Stimulated activated naive B cell treated with anti-CD40 and anti-IgM and Interleukin-4, amounts not matched to agents 10 μg/mL and 1 μg/mL and 100 μg/mL, for 72 hours (primary cell): Measurements from ENCODE around the gene SPEN.
A peak's percentile ranks its signal among the peaks of the same experiment; 100 is the strongest.

ENCODE experiments used
- ATAC-seq, 2 donors: fragments of 150-1000 bp; cut with Tn5 transposase; replicated peaks; 2 replicates each; pipeline ENCODE4 v1.10.0; 2021; ENCODE audit warnings: moderate library complexity in 1 of 2
- DNase-seq: peaks from one replicate; pipeline ENCODE4 v3.0.0; 2021
- H3K27ac Mint-ChIP-seq: one replicate; pipeline ENCODE4 v1.8.0; 2022; ENCODE audit warnings: mild to moderate bottlenecking, mixed read lengths
- H3K27me3 Mint-ChIP-seq, 2 donors: one replicate each; pipeline ENCODE4 v1.8.0; 2022; ENCODE audit warnings: mixed read lengths in 2 of 2
- H3K36me3 Mint-ChIP-seq, 2 donors: one replicate each; pipeline ENCODE4 v1.8.0; 2022; ENCODE audit warnings: mixed read lengths in 2 of 2, mild to moderate bottlenecking in 1 of 2
- H3K4me1 Mint-ChIP-seq, 2 donors: one replicate each; pipeline ENCODE4 v1.8.0; 2022; ENCODE audit warnings: mixed read lengths in 2 of 2, mild to moderate bottlenecking in 1 of 2
- H3K4me3 Mint-ChIP-seq, 2 donors: one replicate each; pipeline ENCODE4 v1.8.0; 2022; ENCODE audit warnings: mild to moderate bottlenecking in 2 of 2, mixed read lengths in 2 of 2, moderate library complexity in 1 of 2
- H3K9me3 Mint-ChIP-seq, 2 donors: one replicate each; pipeline ENCODE4 v1.8.0; 2022; ENCODE audit warnings: mixed read lengths in 2 of 2, mild to moderate bottlenecking in 1 of 2

The SPEN gene

DNA sequence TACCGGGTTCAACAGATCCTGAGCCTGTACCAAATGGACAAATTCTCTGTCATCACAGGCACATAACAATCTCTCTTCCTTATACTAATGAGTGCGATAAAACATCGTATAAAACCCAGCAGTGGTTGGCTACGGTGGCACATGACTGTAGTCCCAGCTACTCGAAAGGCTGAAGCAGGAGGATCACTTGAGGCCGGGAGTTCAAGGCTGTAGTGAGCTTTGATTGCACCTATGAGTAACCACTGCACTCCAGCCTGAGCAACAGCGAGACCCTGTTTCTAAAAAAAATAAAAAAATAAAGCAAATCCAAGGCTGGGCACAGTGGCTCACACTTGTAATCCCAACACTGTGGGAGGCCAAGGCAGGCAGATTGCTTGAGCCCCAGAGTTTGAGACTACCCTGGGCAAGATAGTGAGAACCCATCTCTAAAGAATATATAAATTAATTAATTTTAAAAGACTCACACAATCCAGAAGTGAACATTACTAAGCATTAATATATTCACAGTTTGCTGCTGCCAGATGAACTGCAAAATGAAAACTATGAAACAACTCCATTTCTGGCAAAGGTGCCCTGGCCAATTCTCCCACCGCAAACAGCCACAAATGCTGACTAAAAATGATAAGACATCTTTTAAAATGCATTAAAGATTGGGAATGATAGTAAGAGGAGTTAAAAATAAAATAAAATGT, 115.3 kb downstream of the SPEN start:
- Mint-ChIP-seq H3K36me3 (peaks cover 25 to 40% of the 10 kb centered on the region in 2 donors), H3K27me3 (no peaks in the 10 kb centered on the region), H3K27ac (peak overlapping the region; percentile 98), H3K4me1 (peaks cover 55 to 97% of the 10 kb centered on the region in 2 donors), H3K9me3 (no peaks in the 10 kb centered on the region), H3K4me3 (peak overlapping the region; percentile 68 to 73)
- DNase-seq (no peak), ATAC-seq (no peak)

DNA sequence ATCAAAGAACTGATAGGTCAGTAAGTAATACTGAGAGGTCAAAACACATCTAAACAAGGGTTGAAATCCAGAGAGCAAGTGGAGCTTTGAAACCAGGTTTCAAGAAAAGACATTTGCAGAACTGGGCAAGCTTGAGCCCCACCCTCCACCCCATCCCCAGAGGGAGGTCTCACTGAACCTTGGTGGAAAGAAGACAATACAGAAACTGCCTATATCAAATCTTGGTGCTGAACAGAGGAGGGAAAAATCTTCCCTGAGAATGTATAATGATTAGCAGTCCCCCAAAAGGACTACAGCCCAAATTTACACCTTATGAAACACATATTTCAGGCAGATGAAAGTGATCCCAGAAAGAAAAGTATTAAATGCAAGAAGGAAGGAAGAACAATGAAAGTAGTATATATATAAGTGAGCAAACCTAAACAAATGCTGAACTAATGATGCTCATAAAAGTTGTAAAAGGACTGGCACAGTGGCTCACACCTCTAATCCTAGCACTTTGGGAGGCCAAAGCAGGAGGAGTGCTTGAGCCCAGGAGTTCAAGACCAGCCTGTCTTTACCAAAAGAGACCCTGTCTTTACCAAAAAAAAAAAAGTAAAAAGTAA, 116.0 kb downstream of the SPEN start:
- ATAC-seq (no peak), DNase-seq (no peak)
- peaks cover 55 to 97% of the 10 kb centered on the region in 2 donors for H3K4me1 Mint-ChIP-seq
- H3K27ac Mint-ChIP-seq = peak overlapping the region; percentile 98
- H3K36me3 Mint-ChIP-seq = peaks cover 26 to 40% of the 10 kb centered on the region in 2 donors
- H3K27me3 Mint-ChIP-seq = no peaks in the 10 kb centered on the region
- peak overlapping the region; percentile 68 to 73 for H3K4me3 Mint-ChIP-seq
- no peaks in the 10 kb centered on the region for H3K9me3 Mint-ChIP-seq

DNA sequence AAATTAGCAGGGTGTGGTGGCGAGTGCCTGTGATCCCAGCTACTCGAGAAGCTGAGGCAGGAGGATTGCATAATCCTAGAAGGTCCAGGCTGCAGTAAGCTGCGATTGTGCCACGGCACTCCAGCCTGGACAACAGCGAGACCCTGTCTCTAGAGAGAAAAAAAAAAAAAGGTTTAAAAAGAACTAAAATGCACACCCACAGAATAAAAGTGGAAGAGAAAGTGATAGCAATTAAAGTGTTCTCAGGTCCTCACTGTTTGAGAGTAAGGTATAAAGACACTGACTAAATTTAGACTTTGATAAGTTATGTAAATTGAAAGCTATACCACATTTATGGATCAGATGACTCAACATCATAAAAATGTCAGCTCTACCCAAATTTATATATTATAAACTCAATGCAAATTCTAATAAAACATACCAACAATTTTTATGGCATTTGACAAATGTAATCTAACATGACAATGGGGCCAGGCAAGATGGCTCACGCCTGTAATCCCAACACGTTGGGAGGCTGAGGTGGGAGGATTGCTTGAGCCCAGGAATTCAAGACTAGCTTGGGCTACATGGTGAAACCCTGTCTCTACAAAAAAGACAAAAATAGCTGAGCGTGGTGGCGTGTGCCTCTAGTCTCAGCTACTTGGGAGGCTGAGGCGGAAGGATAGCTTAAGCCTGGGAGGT, 116.6 kb downstream of the SPEN start:
- H3K27ac Mint-ChIP-seq = peak overlapping the region; percentile 98
- H3K27me3 Mint-ChIP-seq = no peaks in the 10 kb centered on the region
- DNase-seq (no peak), ATAC-seq (peak; percentile 19 to 30)
- peak overlapping the region; percentile 77 for H3K4me3 Mint-ChIP-seq
- H3K36me3 Mint-ChIP-seq = peaks cover 23 to 43% of the 10 kb centered on the region in 2 donors
- H3K4me1 Mint-ChIP-seq = peaks cover 51 to 95% of the 10 kb centered on the region in 2 donors
- no peaks in the 10 kb centered on the region for H3K9me3 Mint-ChIP-seq

DNA sequence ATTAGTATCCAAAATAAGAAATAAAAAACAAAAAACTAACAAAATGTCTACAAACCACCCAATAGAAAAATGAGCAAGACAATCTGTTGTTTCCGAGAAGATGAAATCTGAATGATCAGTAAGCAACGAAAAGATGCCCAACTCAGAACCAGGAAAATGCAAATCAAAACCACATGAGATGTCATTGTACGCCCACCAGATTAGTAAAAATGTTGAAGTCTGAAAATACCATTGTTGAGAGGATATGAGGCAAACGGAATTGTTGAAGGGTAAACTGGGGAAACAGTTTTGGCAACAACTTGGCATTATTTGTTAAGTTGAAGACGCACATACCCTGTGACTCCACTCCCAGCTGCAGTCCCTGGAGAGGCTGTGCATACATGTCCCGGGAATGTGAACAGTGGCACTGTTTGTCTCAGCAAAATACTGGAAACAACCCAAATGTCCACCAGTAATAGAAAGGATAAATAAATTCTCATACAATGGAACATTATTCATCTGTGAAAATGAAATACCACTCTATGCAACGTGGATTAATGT, 117.8 kb downstream of the SPEN start:
- H3K4me1 Mint-ChIP-seq = peaks cover 48 to 91% of the 10 kb centered on the region in 2 donors
- no peaks in the 10 kb centered on the region for H3K27me3 Mint-ChIP-seq
- ATAC-seq (peak; percentile 31 to 33), DNase-seq (peak; percentile 54)
- peak overlapping the region; percentile 77 for H3K4me3 Mint-ChIP-seq
- peaks cover 33 to 48% of the 10 kb centered on the region in 2 donors for H3K36me3 Mint-ChIP-seq
- H3K9me3 Mint-ChIP-seq = no peaks in the 10 kb centered on the region
- peak overlapping the region; percentile 98 for H3K27ac Mint-ChIP-seq

DNA sequence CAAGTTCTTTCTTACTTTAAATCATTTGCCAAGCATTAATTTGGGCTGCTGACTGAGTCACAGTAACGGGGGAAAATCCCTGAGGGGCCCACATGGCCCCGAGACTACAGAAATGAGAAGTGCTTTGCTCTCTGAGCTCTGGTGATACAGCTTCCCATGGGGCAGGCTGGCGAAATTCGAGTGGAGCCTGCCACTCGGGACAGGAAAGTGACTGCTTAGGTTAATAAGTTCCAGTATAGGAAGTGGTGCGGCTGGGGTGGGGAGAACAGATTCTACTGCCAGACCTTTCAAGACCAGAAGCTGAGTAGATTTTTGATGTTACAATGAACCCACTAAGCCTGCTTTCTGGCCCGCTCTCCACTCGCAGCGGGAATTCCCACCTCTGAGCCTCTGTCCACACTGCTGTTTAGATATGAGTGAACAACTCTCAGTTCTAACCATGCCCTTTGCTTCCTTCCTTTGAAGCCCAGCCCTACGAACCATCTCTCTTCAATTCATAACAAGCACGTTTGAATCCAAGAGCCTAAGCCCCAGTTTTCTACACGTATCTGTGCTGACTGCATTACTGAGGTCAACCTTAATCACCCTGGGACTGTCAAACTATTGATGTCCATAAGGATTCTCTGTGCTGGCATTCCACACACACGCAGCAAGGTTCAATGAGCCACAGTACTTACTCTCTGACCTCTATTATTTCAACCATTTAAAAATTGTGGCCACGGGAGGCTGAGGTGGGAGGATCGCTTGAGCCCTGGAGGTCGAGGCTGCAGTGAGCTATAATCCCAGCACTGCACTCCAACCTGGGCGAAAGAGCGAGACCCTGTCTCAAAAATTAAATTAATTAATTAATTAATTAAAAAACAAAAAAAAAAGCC, 118.8 kb downstream of the SPEN start:
- Mint-ChIP-seq H3K4me1 (peaks cover 44 to 87% of the 10 kb centered on the region in 2 donors), H3K9me3 (no peaks in the 10 kb centered on the region), H3K27me3 (no peaks in the 10 kb centered on the region), H3K4me3 (peak overlapping the region; percentile 77), H3K36me3 (peaks cover 39 to 51% of the 10 kb centered on the region in 2 donors), H3K27ac (peak overlapping the region; percentile 98)
- ATAC-seq (peak; percentile 83 to 84), DNase-seq (peak; percentile 94)

DNA sequence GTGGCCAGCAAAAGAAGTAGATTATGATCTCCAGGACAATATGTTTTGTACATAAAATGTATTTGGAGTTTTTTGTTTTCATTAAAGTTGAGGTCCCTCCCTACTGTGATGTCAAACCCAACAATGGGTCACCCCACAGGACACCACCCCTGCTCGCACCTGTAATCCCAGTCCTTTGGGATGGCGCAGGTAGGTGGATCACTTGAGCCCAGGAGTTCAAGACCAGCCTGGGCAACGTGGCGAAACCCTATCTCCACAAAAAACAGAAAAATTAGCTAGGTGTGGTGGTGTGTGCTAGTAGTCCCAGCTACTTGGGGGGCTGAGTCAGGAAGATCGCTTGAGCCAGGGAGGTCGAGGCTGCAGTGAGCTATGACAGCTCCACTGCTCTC, 119.4 kb downstream of the SPEN start:
- Mint-ChIP-seq H3K36me3 (peaks cover 36 to 48% of the 10 kb centered on the region in 2 donors), H3K4me1 (peaks cover 40 to 84% of the 10 kb centered on the region in 2 donors), H3K9me3 (no peaks in the 10 kb centered on the region)

DNA sequence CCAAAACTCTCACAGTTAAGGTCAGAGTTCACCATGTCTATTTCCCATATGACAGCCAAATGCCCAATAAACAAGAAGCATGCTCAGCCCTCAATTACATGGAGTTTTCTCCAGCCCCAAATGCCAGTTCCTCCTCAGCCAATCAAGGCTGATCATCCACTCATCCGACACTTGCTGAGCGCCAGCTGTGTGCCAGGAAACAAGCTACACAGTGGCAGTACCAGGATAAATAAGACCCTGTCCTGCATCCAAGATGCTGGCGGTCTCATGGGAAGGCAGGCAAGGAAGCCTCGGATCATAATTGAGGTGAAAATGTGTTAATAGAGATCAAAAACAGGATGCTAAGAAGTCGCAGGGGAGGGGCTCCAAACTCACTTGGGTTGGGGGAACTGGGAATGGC, 120.7 kb downstream of the SPEN start:
- DNase-seq = no peak
- no peaks in the 10 kb centered on the region for H3K27me3 Mint-ChIP-seq
- peaks cover 48 to 60% of the 10 kb centered on the region in 2 donors for H3K36me3 Mint-ChIP-seq
- peak overlapping the region in 1 of 2 donors; percentile 20 for H3K4me3 Mint-ChIP-seq
- ATAC-seq = no peak
- peaks cover 41 to 83% of the 10 kb centered on the region in 2 donors for H3K4me1 Mint-ChIP-seq
- no peaks in the 10 kb centered on the region for H3K9me3 Mint-ChIP-seq
- peak overlapping the region; percentile 76 for H3K27ac Mint-ChIP-seq

More for the DNA sequence above, 119.4 kb downstream of the SPEN start:
- H3K27ac Mint-ChIP-seq = peak overlapping the region; percentile 89
- ATAC-seq = no peak
- H3K27me3 Mint-ChIP-seq = no peaks in the 10 kb centered on the region
- DNase-seq = no peak
- peak overlapping the region; percentile 6 to 56 for H3K4me3 Mint-ChIP-seq

DNA sequence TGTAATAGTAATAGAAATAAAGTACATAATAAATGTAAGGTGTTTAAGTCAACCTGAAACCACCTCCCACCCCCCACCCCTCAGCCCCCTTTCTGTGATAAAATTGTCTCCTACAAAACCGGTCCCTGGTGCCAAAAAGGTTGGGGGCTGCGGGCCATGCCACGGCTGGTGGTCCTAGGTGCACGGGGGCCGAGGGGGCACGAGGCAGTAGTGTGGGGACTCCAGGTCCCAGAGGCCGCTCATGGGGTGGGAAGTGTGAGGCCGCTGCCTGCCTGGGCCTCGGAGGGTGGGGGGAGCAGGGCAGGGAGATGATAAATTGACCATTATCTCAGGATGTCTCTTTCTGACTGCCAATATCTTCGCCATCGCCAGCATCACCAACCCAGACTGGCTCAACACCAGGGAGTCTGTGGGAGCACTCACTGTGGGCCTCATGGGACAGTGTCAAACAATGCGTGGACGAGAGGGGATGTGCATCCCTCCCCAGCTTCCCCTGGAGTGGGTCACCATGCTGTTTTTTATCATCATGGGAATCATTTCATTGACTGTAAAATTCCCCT, 121.9 kb downstream of the SPEN start:
- Mint-ChIP-seq H3K27me3 (no peaks in the 10 kb centered on the region), H3K9me3 (no peaks in the 10 kb centered on the region), H3K4me3 (no peak overlapping the region), H3K36me3 (peaks cover 52 to 66% of the 10 kb centered on the region in 2 donors), H3K4me1 (peaks cover 42 to 81% of the 10 kb centered on the region in 2 donors), H3K27ac (no peak overlapping the region)
- DNase-seq = no peak
- no peak for ATAC-seq

DNA sequence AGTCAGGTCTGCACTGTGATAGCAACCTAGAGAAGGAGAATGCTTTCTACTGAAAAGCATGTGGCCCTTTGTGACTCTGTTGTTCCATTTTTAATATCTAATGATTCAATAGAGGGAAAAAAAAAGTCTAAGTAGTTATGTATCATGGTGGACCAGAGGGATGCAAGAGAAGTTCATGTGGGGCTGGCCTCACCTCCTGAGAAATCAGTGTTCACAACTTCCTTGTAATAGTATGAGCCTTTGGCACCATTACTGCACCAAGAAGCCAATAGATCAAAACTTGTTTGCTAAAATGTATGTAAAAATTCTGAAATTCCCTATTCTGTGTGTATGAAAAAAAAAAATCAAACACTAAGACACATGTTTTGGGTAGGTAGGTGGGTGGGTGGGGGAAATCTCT, 123.4 kb downstream of the SPEN start:
- DNase-seq (no peak), ATAC-seq (no peak)
- Mint-ChIP-seq H3K36me3 (peaks cover 54 to 70% of the 10 kb centered on the region in 2 donors), H3K4me1 (peaks cover 38 to 78% of the 10 kb centered on the region in 2 donors), H3K9me3 (no peaks in the 10 kb centered on the region), H3K27ac (no peak overlapping the region), H3K27me3 (no peaks in the 10 kb centered on the region), H3K4me3 (no peak overlapping the region)

DNA sequence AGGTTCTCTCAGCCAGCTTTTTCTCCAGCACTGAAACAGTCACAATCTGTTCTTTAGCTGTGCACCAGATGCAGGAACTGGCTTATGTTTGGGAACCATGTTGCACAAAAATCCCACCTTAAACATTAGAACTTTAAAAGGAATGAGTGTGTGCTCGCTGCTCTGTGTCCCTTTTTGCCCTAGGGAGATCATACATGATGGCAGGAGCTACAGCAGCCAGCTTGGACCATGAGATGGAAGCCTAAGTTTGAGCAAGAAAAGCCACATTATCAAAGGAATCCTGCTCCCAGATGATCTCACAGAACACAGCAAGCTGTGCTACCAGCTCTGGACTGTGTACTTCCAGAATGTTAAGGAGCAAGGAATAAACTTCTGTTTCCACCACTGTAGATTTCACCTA, 124.9 kb downstream of the SPEN start:
- peaks cover 39 to 75% of the 10 kb centered on the region in 2 donors for H3K4me1 Mint-ChIP-seq
- no peaks in the 10 kb centered on the region for H3K9me3 Mint-ChIP-seq
- DNase-seq (no peak), ATAC-seq (no peak)
- peak overlapping the region; percentile 87 for H3K27ac Mint-ChIP-seq
- H3K27me3 Mint-ChIP-seq = no peaks in the 10 kb centered on the region
- H3K36me3 Mint-ChIP-seq = peaks cover 50 to 64% of the 10 kb centered on the region in 2 donors
- no peak overlapping the region for H3K4me3 Mint-ChIP-seq

DNA sequence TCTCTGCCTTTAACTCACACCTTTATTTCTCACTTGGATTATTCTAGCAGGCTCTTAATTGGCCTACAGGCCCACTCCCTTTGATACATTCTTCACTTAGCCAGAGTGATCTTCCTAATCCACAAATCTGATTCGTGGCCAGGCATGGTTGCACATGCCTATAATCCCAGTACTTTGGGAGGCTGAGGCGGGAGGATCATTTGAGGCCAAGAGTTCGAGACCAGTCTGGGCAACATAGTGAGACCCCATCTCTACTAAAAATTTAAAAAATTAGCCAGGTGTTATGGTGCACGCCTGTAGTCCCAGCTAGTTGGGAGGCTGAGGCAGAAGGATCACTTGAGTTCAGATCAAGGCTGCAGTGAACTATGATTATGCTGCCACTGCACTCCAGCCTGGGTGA, 126.3 kb downstream of the SPEN start:
- no peak for DNase-seq
- Mint-ChIP-seq H3K4me1 (peaks cover 31 to 61% of the 10 kb centered on the region in 2 donors), H3K27ac (peak overlapping the region; percentile 44), H3K27me3 (no peaks in the 10 kb centered on the region), H3K9me3 (no peaks in the 10 kb centered on the region), H3K4me3 (peak overlapping the region in 1 of 2 donors; percentile 11), H3K36me3 (peaks cover 42 to 50% of the 10 kb centered on the region in 2 donors)
- ATAC-seq = no peak

DNA sequence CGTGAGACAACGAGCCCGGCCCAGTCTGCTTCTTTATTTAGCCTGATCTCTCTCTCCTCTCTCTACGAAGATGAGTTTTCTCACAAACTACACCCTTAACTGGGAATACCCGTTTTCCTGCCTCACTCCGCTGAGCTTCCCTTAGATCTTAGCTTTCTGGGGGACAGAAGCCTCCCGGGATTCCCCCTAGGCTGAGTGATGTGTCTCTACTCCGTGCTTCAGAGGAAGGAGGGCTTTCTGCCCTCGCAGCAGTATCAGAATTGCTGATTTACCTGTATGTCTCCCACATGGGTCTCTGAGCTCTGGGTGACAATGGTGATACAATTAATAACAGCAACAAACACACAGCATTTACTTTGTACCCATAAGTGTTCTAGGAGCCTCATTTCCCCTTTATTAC, 127.3 kb downstream of the SPEN start:
- peak overlapping the region; percentile 92 to 98 for H3K4me3 Mint-ChIP-seq
- DNase-seq (peak; percentile 61), ATAC-seq (peak; percentile 56 to 66)
- no peaks in the 10 kb centered on the region for H3K27me3 Mint-ChIP-seq
- peaks cover 35 to 40% of the 10 kb centered on the region in 2 donors for H3K36me3 Mint-ChIP-seq
- H3K4me1 Mint-ChIP-seq = peaks cover 29 to 57% of the 10 kb centered on the region in 2 donors
- peak overlapping the region; percentile 98 for H3K27ac Mint-ChIP-seq
- no peaks in the 10 kb centered on the region for H3K9me3 Mint-ChIP-seq

DNA sequence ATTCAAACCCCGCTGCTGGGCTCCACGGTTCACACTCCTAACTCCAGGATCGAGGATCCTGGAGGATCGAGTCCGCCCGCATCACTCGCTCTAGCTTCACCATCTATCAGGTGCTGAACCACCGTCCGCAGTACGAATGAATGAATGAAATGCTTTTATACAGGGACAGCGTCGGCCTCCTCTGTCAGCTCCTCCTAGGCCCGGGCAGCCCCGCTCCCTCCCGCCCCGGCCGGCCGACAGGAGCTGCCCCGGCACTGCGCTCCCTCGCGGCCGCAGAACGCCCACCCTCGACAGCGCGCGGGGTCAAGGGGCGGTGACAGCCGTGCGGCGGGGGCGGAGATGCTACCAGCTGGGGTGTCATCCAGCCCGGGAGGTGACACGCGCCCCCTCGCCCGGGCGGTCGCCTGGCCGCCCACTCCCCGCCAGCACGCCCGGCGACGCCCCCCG, 127.9 kb downstream of the SPEN start:
- Mint-ChIP-seq H3K4me1 (peaks cover 27 to 52% of the 10 kb centered on the region in 2 donors), H3K27ac (peak overlapping the region; percentile 98), H3K4me3 (peak overlapping the region; percentile 92 to 98), H3K36me3 (peaks cover 30 to 35% of the 10 kb centered on the region in 2 donors), H3K9me3 (no peaks in the 10 kb centered on the region), H3K27me3 (no peaks in the 10 kb centered on the region)
- DNase-seq (peak; percentile 86), ATAC-seq (peak; percentile 80 to 82)
